Lower lobe of right lung (tissue), 2 donors: ENCODE measurements around the gene PICK1. TPM values are rescaled to one million over a fixed set of nuclear protein-coding genes. Genes with fewer than 3 reads are reported as not detected.

Experiments
- ATAC-seq, 2 donors: fragments of 200-7000 bp; cut with Tn5 transposase; one replicate each; pipeline ENCODE4 v1.9.1; 2020 to 2022; ENCODE audit warnings: mild to moderate bottlenecking in 2 of 2, moderate library complexity in 2 of 2
- DNase-seq: peaks from one replicate; pipeline ENCODE4 v3.0.0-alpha.2; 2020
- H3K27ac ChIP-seq: fragments of 200-600 bp; one replicate; pipeline ENCODE4 v1.8.0; 2022
- H3K27me3 ChIP-seq: fragments of 200-600 bp; one replicate; pipeline ENCODE4 v1.8.0; 2022; ENCODE audit warnings: low read depth
- H3K36me3 ChIP-seq: fragments of 200-600 bp; one replicate; pipeline ENCODE4 v1.8.0; 2022; ENCODE audit warnings: mild to moderate bottlenecking
- H3K4me1 ChIP-seq: fragments of 200-600 bp; one replicate; pipeline ENCODE4 v1.8.0; 2022
- H3K4me3 ChIP-seq: fragments of 200-600 bp; one replicate; pipeline ENCODE4 v1.8.0; 2022; ENCODE audit warnings: mild to moderate bottlenecking
- H3K9me3 ChIP-seq: fragments of 200-600 bp; one replicate; pipeline ENCODE4 v1.8.0; 2022
- intact Hi-C: fragments of 100-400 bp; cut with DNase I; formaldehyde crosslinking; loops from one replicate; pipeline ENCODE4 v1.11.0; 2022
- total RNA-seq: library from RNA; stranded (reverse); fragmentation: NEBNext Ultra II Directional; extraction: Animal tissue kit (Norgen Biotek cat#: 25700); gene quantifications from one replicate; pipeline ENCODE4 v1.2.1, GENCODE V29; 2021
- TF ChIP-seq, protein P1 (sequence below): fragments of 200-600 bp; IDR thresholded peaks from one replicate; pipeline ENCODE4 v1.8.0; 2022; ENCODE audit warnings: antibody characterized with exemption, mild to moderate bottlenecking
- donor health status: DM: no; HTN: yes; CAD: no; lungs with severe emphysema.

Gene PICK1
- total RNA-seq, 1 donor from 2014 or later: 35.4 TPM

DNA sequence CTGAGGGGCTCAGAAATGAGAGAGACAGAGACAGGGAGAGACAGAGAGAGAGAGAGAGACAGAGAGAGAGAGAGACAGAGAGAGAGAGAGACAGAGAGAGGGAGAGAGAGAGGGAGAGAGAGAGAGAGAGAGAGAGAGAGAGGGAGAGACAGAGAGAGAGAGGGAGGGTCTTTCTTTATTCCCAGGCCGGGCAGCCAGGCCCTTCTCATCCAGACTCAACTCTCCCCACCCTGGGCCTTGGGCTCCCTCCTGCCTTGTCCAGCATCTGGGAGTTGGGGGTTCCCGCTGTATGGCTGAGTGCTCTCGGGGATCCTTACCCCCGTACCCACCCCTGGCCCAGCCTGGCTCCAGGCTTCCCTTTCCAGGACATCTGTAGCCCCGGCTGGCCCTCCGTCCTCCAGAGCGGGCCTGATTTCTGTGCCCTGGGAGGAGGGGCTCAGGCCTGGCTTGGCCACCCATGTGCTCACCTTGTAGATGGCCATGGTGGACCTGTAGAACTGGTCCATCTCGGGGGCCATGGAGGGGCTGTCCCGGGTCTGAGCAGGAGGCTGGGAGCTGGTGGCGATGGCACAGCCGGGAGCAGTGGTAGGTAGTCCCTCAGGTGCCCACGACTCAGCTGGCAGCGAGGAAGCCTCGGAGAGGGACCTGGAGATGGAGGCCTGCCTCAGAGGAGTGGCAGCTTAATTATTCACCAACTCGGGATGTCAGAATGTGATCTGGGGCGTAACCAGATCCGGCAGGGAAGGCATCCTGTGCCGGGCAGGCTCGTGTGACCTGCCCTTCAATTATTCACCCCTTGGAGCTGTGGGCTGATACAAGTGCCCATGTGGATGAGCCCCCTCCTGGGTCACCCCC is 53.0 kb downstream of the PICK1 start, which contains the start of gene BAIAP2L2:
Gene BAIAP2L2, minus strand, starts transcription at position 677 of the 855 bp plus-strand sequence. Its CDS starts 159 bp downstream, at position 518.
- Histone ChIP-seq H3K4me3 (no peak within 1 kb of the TSS), H3K27ac (no peak within 1 kb of the TSS), H3K27me3 (no peaks in the 10 kb centered on the region), H3K36me3 (peaks cover 3% of the 10 kb centered on the region), H3K4me1 (peaks cover 9% of the 10 kb centered on the region), H3K9me3 (no peaks in the 10 kb centered on the region)
- no peak for DNase-seq
- intact Hi-C loops: no loop called here
- ATAC-seq: no peak
- TF ChIP-seq, protein P1, sequence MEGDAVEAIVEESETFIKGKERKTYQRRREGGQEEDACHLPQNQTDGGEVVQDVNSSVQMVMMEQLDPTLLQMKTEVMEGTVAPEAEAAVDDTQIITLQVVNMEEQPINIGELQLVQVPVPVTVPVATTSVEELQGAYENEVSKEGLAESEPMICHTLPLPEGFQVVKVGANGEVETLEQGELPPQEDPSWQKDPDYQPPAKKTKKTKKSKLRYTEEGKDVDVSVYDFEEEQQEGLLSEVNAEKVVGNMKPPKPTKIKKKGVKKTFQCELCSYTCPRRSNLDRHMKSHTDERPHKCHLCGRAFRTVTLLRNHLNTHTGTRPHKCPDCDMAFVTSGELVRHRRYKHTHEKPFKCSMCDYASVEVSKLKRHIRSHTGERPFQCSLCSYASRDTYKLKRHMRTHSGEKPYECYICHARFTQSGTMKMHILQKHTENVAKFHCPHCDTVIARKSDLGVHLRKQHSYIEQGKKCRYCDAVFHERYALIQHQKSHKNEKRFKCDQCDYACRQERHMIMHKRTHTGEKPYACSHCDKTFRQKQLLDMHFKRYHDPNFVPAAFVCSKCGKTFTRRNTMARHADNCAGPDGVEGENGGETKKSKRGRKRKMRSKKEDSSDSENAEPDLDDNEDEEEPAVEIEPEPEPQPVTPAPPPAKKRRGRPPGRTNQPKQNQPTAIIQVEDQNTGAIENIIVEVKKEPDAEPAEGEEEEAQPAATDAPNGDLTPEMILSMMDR: no peak

DNA sequence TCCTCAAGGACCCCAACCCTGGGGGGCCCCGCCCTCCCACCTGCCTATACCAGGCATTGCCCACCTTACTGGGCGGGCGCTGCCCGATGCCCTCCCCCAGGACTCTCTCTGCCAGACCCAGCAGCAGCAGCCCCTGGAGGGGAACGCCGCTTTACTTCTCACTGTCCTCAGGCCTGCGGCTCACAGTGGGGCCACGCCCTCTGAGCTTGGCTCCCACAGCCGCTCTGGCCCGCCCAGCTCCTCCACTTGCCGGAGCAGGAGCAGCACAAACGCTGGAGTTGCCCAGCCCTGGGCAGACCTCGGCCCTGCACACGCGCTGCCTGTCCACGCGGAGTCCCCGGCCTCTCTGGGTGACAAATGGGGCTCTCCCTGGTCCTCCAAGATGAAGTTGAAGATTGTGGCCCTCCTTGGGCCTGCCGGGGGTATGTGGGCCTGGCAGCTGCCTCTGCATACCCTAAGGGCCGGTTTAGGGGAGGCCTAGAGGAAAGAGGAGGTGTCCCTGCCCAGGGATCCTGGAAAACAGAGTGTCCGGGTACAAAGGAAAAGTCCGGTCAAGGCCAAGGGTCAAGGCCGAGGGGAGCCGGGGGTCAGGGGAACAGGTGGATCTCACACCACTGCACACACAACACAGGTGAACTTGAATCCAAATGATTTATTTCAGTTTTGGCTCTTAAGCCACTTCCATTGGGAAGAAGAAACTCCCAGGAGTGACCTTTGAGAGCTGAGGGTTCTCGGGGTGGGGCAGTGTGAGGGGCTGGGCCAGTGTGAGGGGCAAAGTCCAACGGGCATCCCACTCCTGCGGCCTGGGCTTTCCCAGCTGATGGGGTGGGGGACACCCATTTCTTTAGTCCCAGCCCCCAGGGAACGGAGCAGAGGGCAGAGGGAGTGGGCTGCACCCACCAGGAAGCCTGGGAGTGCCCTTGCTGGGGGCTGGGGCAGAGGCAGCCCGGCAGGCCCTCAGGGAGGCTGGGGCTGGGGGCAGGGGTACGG is 54.0 kb downstream of the PICK1 start:
- ATAC-seq (peak in 1 of 2 donors; percentile 18), DNase-seq (peak; percentile 48)
- intact Hi-C loops: no loop called here
- Histone ChIP-seq H3K4me1 (peaks cover 9% of the 10 kb centered on the region), H3K9me3 (no peaks in the 10 kb centered on the region), H3K4me3 (no peak overlapping the region), H3K27ac (no peak overlapping the region), H3K27me3 (no peaks in the 10 kb centered on the region), H3K36me3 (peaks cover 3% of the 10 kb centered on the region)
- TF ChIP-seq, protein P1: no peak

DNA sequence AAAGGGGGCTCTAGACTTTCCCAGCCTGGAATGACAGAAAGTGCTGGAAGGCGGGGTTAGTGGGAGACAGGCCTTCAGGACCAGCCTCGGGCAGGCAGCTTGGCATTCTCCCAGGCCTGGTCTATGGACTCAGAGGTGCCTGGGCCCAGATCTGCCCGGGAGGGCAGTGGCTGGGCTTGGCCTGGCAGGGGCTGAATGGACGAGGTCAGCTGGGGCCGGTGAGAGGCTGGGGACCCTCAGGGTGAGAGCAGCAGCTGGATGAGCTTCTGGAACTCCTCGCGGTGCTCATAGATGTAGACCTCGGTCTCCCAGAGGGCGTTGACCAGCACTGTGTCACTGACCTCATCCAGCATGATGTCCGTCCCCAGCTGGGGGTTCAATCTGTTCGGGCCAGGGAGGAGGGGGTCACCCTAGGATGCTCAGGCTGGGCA is 54.7 kb downstream of the PICK1 start:
- Histone ChIP-seq H3K36me3 (peaks cover 3% of the 10 kb centered on the region), H3K27ac (no peak overlapping the region), H3K4me3 (no peak overlapping the region), H3K4me1 (peaks cover 9% of the 10 kb centered on the region), H3K9me3 (no peaks in the 10 kb centered on the region), H3K27me3 (no peaks in the 10 kb centered on the region)
- intact Hi-C loops: no loop called here
- DNase-seq: no peak
- ATAC-seq: no peak
- TF ChIP-seq, protein P1: no peak

DNA sequence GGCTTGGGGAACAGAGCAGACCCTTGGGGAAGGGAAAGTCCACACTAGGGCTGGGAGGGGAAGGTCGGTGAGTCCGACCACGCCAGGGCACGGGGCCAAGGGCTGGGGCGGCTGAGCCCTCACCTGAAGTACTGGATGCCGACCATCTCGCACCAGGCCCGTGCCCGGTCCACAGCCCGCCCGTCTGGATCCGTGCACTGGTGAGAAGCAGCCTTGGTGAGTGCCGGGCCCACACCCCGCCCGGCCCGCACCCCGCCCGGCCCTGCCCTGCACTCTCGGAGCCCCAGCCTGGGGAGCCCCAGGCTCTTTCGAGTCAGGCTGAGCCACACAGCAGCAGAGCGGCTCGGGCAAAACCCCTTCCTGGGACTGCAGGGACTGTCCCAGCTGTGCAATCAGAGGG is 55.2 kb downstream of the PICK1 start:
- TF ChIP-seq, protein P1: no peak
- Histone ChIP-seq H3K9me3 (no peaks in the 10 kb centered on the region), H3K4me1 (peaks cover 9% of the 10 kb centered on the region), H3K4me3 (no peak overlapping the region), H3K36me3 (peaks cover 3% of the 10 kb centered on the region), H3K27ac (no peak overlapping the region), H3K27me3 (no peaks in the 10 kb centered on the region)
- intact Hi-C loops: no loop called here
- ATAC-seq (no peak), DNase-seq (no peak)
